GM18526 (cell line): ENCODE measurements around the gene CAMK2N1.

Experiments used
- POLR2A ChIP-seq: IDR thresholded peaks from 3 replicates; pipeline ENCODE4 v1.6.1; 2011; ENCODE audit not compliant: insufficient read length; ENCODE audit errors: extremely low read depth

The CAMK2N1 gene

DNA sequence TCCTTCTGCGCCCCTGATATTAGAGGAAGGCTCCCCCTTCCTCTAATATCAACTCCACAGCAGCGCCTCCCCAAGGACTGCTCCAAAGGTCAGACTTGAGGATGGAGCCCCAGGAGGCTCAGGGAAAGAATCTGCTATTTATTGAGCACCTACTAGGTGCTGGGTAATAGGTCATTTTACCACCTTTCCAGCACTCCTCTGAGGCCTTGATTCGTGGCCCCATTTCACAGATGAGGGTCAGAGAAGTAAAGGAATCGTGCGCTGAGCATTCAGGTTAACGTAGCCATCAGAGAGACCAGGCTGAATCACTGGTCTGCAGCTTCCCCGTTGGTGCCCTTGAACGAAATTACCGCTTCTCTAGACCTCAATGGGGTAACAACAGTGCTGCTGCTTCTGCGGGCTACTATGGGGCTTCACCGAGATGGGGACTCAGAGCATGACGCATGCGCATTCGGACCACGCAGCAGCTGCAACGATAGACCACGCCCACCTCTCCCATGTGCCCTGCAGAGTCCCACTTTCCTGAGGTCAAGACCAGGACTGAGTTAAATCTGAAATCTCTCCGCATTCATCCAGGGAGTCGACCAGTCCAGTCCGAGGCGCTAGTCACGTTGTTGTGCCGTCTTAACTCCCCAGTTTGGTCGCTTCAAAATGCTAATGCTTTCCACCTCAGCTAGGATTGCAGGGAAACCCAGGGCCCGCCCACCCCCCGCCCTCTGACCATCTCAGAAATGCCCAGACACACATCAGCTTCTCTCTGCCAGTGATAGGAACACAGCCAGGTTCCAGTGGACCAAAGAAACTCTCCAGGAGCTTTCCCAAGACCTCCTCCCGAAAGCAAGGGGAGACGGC, 12.9 kb downstream of the CAMK2N1 start:
- no peak for TF ChIP-seq POLR2A

DNA sequence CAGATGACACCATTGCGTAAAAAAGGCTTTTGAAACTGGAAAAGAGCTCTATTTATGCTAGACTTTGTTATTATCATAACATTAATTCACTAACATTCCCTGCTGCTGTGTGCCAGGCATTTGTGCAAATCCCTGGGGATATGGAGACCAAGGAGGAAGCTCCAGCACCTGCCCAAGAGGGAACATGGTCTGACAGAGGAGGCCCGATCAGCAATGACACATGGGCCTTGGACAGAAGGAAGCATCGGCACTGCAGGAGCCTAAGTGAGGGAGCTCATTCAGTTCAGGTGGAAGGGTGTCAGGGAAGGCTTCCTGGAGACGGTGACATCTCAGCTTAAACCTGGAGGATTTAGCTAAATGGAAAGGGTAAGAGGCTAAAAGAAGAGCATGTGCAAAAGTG, 13.9 kb downstream of the CAMK2N1 start:
- TF ChIP-seq POLR2A = no peak

DNA sequence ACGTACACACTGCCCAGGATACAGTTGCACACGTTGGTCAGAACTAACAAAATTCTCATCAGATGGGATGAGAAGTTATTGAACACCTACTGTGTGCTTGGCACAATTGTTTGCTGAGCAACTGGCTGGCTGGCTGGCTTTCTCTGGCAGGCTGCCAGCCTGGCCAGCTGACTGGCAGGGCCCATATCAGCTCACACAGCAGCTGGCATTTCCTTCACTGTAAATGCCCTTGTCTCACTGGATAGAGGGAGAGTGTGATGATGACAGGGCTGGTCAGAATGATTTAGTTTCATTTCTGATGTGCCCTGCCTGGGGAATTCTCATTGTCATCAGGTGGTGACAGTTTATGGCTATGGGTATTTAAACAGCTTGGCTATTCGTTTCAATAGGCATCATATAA, 15.8 kb downstream of the CAMK2N1 start:
- no peak for TF ChIP-seq POLR2A

DNA sequence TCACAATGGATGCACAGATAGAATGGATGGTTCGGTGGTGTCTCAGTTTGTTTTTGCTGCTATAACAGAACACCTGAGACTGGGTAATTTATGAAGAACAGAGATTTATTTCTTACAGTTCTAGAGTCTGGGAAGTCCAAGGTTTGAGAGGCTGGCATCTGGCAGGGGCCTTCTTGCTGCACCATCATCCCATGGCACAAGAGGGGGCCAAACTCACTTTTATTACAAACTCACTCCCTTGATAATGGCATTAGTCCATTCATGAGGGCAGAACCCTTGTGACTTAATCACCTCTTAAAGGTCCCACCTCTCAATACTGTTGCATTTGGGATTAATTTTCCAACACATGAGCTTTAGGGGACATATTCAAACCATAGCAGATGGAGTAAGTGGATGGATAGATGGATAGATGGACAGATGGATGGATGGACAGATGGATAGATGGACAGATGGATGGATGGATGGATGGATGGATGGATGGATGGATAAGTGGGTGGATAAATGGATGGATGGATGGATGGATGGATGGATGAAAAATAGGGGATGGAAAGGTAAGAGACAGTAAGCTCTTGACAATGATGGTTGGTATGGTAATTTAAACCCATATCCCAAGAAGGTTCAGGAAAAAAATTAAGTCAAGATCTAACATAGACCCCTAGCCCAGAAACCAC, 16.5 kb downstream of the CAMK2N1 start:
- TF ChIP-seq POLR2A = no peak

DNA sequence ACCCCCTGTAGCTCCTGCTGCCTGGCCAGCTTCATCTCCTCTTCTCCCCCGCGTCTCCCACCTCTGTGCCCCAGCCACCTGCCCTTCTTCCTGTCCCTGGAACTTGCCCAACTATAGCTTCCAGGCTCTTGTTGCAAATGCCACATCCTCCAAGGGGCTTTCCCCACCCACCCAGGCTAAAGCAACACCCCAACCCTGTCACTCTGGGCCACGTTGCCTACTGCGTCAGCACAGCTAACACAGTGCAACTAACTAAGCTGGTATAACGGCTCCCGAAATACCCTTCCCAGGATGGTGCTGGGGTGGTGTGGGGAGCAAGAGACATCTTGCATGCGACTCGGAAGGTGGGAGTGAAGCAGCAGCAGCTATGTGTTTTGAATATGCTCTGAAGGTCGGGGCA, 19.7 kb downstream of the CAMK2N1 start:
- no peak for TF ChIP-seq POLR2A

DNA sequence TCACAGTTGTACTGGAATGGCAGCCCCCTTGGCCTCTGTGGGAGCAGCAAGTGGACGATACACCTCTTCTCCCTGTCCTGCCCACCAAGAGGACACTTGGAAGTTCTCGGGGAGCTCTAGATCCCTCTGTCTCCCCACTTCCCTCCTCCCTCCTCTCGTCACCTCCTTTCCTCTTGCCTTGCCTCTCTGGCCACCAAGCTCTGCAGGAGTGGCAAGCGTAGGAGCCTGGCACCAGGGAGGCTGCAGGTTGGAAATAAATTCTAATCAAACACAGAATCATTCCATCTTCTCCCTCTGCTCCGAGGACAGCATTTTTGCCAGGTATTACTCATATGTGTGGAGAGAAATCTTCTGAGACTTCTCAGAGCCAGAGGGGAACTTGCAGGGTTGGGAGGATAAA, 20.8 kb downstream of the CAMK2N1 start:
- no peak for TF ChIP-seq POLR2A

DNA sequence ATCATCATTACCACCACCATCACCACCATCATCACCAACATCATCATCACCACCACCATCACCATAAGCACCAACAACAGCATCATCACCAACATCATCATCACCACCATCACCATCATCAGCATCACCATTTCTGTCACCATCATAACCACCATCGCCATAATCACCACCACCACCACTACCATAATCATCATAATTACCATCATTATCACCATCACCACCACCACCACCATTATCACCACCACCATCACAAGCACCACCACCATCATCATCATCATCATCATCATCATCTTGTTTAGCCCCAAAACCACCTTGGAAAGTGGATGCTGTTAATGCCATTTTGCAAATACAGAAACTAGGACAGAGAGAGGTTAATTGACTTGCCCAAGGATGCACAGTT, 22.5 kb downstream of the CAMK2N1 start:
- no peak for TF ChIP-seq POLR2A

DNA sequence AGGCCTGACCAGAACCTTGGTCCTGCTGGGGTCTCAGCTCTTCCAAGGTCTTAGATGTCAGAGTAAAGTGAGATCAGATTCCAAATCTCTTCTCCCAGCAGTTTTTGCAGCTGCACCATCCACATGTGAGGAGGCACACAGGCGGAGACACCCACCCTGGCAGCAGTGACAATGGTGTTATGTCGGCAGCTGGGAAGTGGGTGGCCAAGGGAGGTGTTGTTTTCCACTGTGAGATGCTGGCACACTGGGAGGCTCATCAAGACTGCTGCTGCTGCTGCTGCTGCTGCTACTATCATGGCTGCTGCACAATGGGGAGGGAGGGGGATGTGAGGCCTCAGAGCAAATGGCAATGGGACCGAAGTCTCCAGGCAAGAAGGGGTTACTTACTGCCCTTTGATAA, 23.6 kb downstream of the CAMK2N1 start:
- no peak for TF ChIP-seq POLR2A

DNA sequence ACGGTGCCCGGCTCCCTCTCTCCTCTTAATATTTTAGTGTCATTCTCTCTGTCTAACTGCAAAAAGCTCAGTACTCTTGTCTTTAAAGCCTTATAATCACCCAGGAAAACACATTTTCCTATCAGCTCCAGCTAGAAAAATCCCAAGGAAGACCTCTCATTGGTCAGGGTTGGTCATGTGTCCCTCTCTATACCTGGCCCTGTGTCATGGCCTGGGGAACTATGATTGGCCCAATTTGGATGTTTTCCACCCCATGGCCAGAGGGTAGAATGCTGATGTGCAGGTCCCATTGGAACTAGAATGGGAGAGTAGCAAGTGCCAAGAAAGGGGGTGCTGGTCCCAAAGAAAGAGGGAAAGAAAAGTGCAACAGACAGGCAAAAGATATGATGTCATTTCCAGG, 27.3 kb downstream of the CAMK2N1 start:
- TF ChIP-seq POLR2A = no peak

DNA sequence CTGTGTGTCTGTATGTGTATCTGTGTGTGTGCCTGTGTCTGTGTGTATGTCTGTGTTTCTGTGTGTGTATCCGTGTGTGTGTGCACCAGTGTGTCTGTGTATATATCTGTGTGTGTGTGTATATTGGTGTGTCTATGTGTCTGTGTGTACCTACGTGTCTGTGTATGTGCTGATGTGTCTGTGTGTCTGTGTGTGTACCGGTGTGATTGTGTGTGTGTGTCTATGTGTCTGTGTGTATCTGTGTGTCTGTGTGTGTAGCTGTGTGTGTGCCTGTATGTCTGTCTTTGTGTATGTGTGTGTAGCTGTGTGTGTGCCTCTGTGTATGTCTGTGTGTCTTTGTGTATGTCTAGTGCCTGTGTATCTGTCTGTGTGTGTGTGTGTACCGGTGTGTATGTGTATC, 32.0 kb downstream of the CAMK2N1 start:
- no peak for TF ChIP-seq POLR2A

DNA sequence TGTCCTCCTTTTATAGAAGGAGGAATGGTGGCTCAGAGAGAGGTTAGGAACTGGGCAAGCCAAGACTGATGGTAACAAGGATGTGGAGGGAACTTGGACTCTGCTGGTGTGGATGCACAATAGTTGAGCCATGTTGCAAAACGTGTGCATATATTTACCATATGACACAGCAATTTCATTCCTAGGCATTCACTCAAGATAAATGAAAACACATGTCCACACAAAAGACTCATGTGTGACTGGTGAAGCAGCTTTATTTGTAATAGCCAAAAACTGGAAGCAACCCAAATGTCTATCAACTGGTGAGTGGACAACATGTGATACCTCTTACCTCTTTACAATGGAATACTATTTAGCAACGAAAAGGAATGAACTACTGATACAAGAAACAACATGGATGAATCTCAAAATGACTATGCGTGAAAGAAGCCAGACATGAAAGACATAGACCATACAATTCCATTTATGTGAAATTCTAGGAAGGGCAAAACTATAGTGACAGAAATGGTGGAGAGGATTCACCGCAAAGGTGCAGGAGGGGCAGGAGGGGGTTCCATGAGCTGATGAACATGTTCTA, 36.2 kb downstream of the CAMK2N1 start:
- TF ChIP-seq POLR2A = no peak

DNA sequence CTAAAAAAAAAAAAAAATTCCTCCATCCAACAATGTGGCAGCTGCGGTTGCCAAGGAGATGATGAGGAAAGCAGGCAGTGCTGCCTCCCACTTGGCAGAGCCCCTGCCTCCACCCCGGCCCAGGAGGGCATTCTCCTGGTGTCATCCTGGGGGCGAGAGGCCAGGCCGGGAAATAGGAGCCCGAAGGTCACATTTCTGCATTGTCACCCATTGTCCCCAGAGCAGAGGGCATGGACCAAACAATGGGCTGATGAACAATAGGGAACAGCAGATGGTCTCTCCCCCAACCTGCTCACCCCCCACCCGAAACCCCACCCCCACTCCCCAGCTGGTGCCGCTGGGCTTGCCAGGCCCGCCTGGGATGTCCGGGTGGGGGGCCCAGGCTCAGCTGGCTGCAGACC, 37.3 kb downstream of the CAMK2N1 start:
- TF ChIP-seq POLR2A = no peak

DNA sequence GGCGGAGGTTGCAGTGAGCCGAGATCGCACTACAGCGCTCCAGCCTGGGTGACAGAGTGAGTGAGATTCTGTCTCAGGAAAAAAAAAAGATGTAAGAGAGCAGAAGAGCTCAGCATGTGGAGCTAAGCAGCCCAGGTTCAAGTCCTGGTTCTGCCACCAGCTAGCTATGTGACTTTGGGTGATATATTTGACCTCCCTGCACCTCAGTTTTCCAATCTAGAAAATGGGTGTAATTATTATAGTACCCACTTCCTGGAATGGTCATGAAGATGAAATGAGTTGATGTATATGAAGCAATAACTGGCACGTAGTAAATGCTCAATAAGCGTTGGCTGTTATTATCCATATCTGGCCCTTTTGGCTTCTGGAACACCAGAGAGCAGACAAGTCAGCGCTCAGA, 38.2 kb downstream of the CAMK2N1 start:
- TF ChIP-seq POLR2A = no peak

DNA sequence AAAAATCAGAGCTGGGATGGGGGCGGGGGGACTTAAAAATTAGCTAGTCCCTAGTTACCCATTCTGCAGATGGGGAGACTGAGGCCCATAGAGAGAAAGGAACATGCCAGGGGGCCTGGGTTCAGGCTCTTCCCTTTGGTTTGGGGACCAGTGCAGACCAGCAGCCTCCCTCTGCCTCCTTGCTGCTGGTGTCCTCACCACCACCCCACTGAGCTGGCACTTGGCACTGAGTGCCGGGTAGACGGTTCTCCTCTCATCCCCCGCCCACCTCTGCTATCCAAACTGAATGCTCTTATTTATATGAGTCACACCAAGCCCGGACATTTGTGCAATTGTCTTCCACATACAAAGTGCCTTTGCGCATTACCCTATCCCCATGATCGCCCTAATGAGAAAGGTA, 39.2 kb downstream of the CAMK2N1 start:
- no peak for TF ChIP-seq POLR2A

DNA sequence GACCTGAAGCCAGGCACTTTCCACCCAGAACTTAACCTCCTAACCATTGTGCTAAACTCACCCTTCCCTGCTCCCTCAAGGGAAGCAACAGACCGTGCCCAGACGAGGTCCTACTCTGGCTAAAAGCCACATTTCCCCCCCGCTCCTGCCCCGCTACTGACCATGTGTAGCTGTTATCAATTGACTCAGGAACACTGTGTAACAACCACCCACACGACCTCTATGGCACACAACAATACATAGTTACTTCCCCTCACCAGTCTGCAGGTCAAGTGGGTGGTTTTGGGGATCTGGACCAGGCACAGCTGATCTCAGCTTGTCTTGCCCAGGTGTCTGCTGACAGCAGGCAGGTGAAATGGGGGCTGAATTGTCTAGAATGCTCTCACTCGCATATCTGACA, 40.1 kb downstream of the CAMK2N1 start:
- no peak for TF ChIP-seq POLR2A

DNA sequence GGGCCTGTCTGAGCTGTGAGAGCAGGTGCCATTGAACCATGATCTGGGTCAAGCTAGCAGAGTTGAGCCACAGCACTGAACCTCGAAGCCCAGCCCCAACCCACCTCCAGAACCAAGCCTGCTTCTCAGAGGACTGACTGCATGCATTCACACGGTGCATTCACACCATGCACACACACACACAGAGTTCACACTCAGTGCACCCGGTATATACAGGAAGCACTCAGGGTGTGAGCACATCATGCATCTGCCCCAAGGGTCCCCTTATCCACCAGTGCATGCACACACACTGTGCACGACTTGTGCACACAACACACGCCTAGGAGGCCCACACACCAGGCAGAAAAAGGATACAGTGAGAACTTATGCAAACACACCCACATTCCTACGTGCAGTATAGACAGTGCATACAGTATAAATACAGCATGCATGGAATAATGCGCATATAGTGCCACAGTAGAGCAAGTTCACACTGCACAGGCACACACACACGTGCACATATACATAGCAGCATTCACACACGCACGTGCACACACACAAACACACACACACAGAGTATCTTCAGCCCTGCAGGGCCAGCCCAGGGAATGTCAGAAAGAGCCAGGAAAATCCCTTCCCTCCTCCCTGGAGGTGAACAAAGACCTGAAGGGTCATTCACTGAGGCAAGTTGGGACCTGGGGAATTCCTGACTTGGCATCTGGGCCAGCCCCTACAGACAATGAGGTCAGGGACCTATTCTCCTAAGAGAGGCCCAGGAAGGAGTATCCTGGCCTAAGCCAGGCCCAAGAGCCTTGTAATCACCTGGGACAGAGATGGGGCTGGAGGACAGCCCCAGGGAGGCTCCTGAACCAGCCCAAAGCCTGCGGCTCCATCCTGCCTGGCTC, 42.1 kb downstream of the CAMK2N1 start:
- TF ChIP-seq POLR2A = no peak
